ENCODE results near the gene MEG3. TPM values are rescaled to one million over a fixed set of nuclear protein-coding genes. Genes with fewer than 3 reads are reported as not detected.

MEG3 gene
- total and polyA plus RNA-seq, 2 donors (not counting 3 experiments of a cell fraction or from before 2014, with no cell fraction given): 378 to 508 TPM

DNA sequence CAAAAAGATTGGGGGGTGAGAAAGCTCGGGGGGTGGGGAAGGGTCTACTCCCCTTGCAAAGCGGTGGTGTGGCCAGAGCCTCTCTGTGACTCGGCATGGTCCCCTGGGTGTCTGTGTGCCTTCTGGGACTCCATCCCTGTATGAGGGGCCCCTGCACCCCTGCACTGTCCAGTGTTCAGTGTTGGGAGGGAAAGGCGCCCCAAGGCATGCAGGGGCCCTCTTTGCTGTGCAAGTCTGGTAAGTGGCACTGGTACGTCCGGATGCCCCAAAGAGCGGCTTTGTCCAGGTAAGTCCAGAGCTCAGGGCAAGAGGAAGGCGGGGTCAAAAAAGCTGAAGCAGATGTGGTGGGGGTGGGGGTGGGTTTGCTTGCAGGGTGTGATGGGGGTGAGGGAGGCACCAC lies 53.9 kb downstream of the MEG3 start:
- TF ChIP-seq GATA2 (IDR thresholded peaks at IDR 0.05; ENCODE audit: insufficient read depth, insufficient read length, low read depth, low read length): no peak
- Histone ChIP-seq H4K20me1 (replicated peaks; ENCODE audit: control insufficient read depth, extremely low read depth, insufficient read depth, low read length) (no peaks in the 10 kb centered on the region), H3K9me3 (replicated peaks; ENCODE audit: control insufficient read depth, insufficient read depth, low read length) (no peaks in the 10 kb centered on the region), H3K4me2 (ENCODE audit: insufficient read depth, low read length) (no peak overlapping the region), H3K27me3 (ENCODE audit: control insufficient read depth in 2 of 2, insufficient read depth in 2 of 2, low read length in 2 of 2) (no peaks in the 10 kb centered on the region), H3K79me2 (ENCODE audit: control insufficient read depth, insufficient read depth, low read length) (no peaks in the 10 kb centered on the region), H2AFZ (ENCODE audit: low read depth, low read length) (no peak overlapping the region), H3K36me3 (ENCODE audit: control insufficient read depth in 2 of 2, extremely low read depth in 1 of 2, insufficient read depth in 2 of 2, low read length in 2 of 2) (peaks cover 0 to 25% of the 10 kb centered on the region in 2 experiments), H3K27ac (ENCODE audit: insufficient read depth, low read depth, low read length) (no peak overlapping the region), H3K4me1 (ENCODE audit: control insufficient read depth, extremely low read depth, insufficient read depth, low read length) (no peaks in the 10 kb centered on the region), H3K9me1 (replicated peaks; ENCODE audit: control insufficient read depth, extremely low read depth, insufficient read depth, low read length) (no peaks in the 10 kb centered on the region), H3K4me3 (replicated peaks in 1 of 3; ENCODE audit: insufficient read depth in 1 of 3, low read depth in 1 of 3, low read length in 3 of 3) (no peak overlapping the region), H3K9ac (replicated peaks; ENCODE audit: extremely low read depth, insufficient read depth, low read length) (no peak overlapping the region)
- CTCF ChIA-PET: no interaction called here
- BruUV-seq (replicated peaks): no TSS peak
- FAIRE-seq (no peak), DNase-seq (ENCODE audit: low read depth, low spot score) (no peak)
- POLR2A ChIA-PET: no interaction called here
- intact Hi-C loops (cut with micrococcal nuclease) (no loop called here), dilution Hi-C loops (cut with MboI; ENCODE audit: extremely low pct_ligation_motif_present, low sequenced_read_pairs) (no loop called here)

GRCh38 chr14:100880271-100881101 lies 54.6 kb downstream of the MEG3 start:
- no peaks in the 10 kb centered on the region for H3K27me3 ChIP-seq (ENCODE audit: control insufficient read depth in 2 of 2, insufficient read depth in 2 of 2, low read length in 2 of 2)
- ChIA-PET CTCF (no interaction called here), POLR2A (no interaction called here)
- H3K4me2 ChIP-seq (ENCODE audit: insufficient read depth, low read length): no peak overlapping the region
- dilution Hi-C loops (cut with MboI; ENCODE audit: extremely low pct_ligation_motif_present, low sequenced_read_pairs) (no loop called here), intact Hi-C loops (cut with micrococcal nuclease) (no loop called here)
- TF ChIP-seq EZH2 (IDR thresholded peaks at IDR 0.05; ENCODE audit: borderline replicate concordance, low read depth, low read length, severe bottlenecking) (no peak), MYC (IDR thresholded peaks at IDR 0.05; ENCODE audit: low read depth, low read length) (no peak), POLR2A (IDR thresholded peaks at IDR 0.05; ENCODE audit: low read depth, low read length) (no peak), GATA2 (IDR thresholded peaks at IDR 0.05; ENCODE audit: insufficient read depth, insufficient read length, low read depth, low read length) (no peak), JUN (IDR thresholded peaks at IDR 0.05; ENCODE audit: borderline replicate concordance, insufficient read depth, insufficient read length, low read depth) (no peak), FOS (IDR thresholded peaks at IDR 0.05; ENCODE audit: borderline replicate concordance, insufficient read depth, low read length) (no peak), POLR2AphosphoS5 (IDR thresholded peaks at IDR 0.05; ENCODE audit: insufficient read depth, low read depth, low read length) (no peak)
- TF ChIP-seq, protein P1, sequence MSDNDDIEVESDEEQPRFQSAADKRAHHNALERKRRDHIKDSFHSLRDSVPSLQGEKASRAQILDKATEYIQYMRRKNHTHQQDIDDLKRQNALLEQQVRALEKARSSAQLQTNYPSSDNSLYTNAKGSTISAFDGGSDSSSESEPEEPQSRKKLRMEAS (IDR thresholded peaks at IDR 0.05; ENCODE audit: insufficient read depth, insufficient read length): no peak
- TF ChIP-seq, protein P2, sequence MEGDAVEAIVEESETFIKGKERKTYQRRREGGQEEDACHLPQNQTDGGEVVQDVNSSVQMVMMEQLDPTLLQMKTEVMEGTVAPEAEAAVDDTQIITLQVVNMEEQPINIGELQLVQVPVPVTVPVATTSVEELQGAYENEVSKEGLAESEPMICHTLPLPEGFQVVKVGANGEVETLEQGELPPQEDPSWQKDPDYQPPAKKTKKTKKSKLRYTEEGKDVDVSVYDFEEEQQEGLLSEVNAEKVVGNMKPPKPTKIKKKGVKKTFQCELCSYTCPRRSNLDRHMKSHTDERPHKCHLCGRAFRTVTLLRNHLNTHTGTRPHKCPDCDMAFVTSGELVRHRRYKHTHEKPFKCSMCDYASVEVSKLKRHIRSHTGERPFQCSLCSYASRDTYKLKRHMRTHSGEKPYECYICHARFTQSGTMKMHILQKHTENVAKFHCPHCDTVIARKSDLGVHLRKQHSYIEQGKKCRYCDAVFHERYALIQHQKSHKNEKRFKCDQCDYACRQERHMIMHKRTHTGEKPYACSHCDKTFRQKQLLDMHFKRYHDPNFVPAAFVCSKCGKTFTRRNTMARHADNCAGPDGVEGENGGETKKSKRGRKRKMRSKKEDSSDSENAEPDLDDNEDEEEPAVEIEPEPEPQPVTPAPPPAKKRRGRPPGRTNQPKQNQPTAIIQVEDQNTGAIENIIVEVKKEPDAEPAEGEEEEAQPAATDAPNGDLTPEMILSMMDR (IDR thresholded peaks at IDR 0.05; ENCODE audit: extremely low read depth in 1 of 2, insufficient read depth in 1 of 2, low read depth in 1 of 2, low read length in 2 of 2): no peak
- no peaks in the 10 kb centered on the region for H3K9me1 ChIP-seq (replicated peaks; ENCODE audit: control insufficient read depth, extremely low read depth, insufficient read depth, low read length)
- H3K9me3 ChIP-seq (replicated peaks; ENCODE audit: control insufficient read depth, insufficient read depth, low read length): no peaks in the 10 kb centered on the region
- DNase-seq (ENCODE audit: low read depth, low spot score): no peak
- no peaks in the 10 kb centered on the region for H4K20me1 ChIP-seq (replicated peaks; ENCODE audit: control insufficient read depth, extremely low read depth, insufficient read depth, low read length)
- H3K4me1 ChIP-seq (ENCODE audit: control insufficient read depth, extremely low read depth, insufficient read depth, low read length): no peaks in the 10 kb centered on the region
- no TSS peak for BruUV-seq (replicated peaks)
- no peak overlapping the region for H3K27ac ChIP-seq (ENCODE audit: insufficient read depth, low read depth, low read length)
- no peak for FAIRE-seq
- no peak overlapping the region for H2AFZ ChIP-seq (ENCODE audit: low read depth, low read length)
- H3K79me2 ChIP-seq (ENCODE audit: control insufficient read depth, insufficient read depth, low read length): no peaks in the 10 kb centered on the region
- H3K4me3 ChIP-seq (replicated peaks in 1 of 3; ENCODE audit: insufficient read depth in 1 of 3, low read depth in 1 of 3, low read length in 3 of 3): no peak overlapping the region
- H3K9ac ChIP-seq (replicated peaks; ENCODE audit: extremely low read depth, insufficient read depth, low read length): no peak overlapping the region
- H3K36me3 ChIP-seq (ENCODE audit: control insufficient read depth in 2 of 2, extremely low read depth in 1 of 2, insufficient read depth in 2 of 2, low read length in 2 of 2): peaks cover 0 to 25% of the 10 kb centered on the region in 2 experiments
